Loucy (cell line): Measurements from ENCODE around the gene CAPN3.

ENCODE experiments used
- H2AFZ ChIP-seq: fragments of 200-600 bp; sonication (generic); 2 replicates; pipeline ENCODE4 v1.6.0; 2016; ENCODE audit warnings: antibody characterized with exemption, mild to moderate bottlenecking, low read length, moderate library complexity
- H3F3A ChIP-seq: fragments of 200-600 bp; 2 replicates; pipeline ENCODE4 v1.6.0; 2016; ENCODE audit warnings: antibody characterized with exemption, low read depth, mild to moderate bottlenecking
- H3K27me3 ChIP-seq: fragments of 200-600 bp; sonication (generic); 2 replicates; pipeline ENCODE4 v1.6.1; 2014; ENCODE audit warnings: low read length, mild to moderate bottlenecking; ENCODE audit not compliant: insufficient read depth, poor library complexity, severe bottlenecking
- H3K36me3 ChIP-seq: fragments of 200-600 bp; sonication (generic); 2 replicates; pipeline ENCODE4 v1.6.1; 2016; ENCODE audit warnings: low read length; ENCODE audit not compliant: insufficient read depth
- H3K4me1 ChIP-seq: fragments of 200-600 bp; sonication (generic); 2 replicates; pipeline ENCODE4 v1.5.1; 2014; ENCODE audit warnings: low read length, mild to moderate bottlenecking; ENCODE audit not compliant: insufficient read depth, poor library complexity, severe bottlenecking
- H3K4me2 ChIP-seq: fragments of 200-600 bp; sonication (generic); 2 replicates; pipeline ENCODE4 v1.6.0; 2014; ENCODE audit warnings: antibody characterized with exemption, low read length, low read depth, mild to moderate bottlenecking; ENCODE audit not compliant: poor library complexity, severe bottlenecking
- H3K4me3 ChIP-seq: fragments of 200-600 bp; sonication (generic); 2 replicates; pipeline ENCODE4 v1.5.1; 2014; ENCODE audit warnings: low read length, mild to moderate bottlenecking, mixed read lengths; ENCODE audit not compliant: poor library complexity, severe bottlenecking
- H3K79me2 ChIP-seq: fragments of 200-600 bp; sonication (generic); 2 replicates; pipeline ENCODE4 v1.6.1; 2014; ENCODE audit warnings: low read length; ENCODE audit not compliant: insufficient read depth
- H3K9ac ChIP-seq: fragments of 200-600 bp; sonication (generic); 2 replicates; pipeline ENCODE4 v1.6.0; 2014; ENCODE audit warnings: mild to moderate bottlenecking, low read depth, low read length, moderate library complexity; ENCODE audit not compliant: poor library complexity, severe bottlenecking
- H3K9me2 ChIP-seq: fragments of 200-600 bp; sonication (generic); replicated peaks from 2 replicates; pipeline ENCODE4 v1.6.1; 2016; ENCODE audit warnings: low read depth, low read length, mixed read lengths
- H3K9me3 ChIP-seq: fragments of 200-600 bp; sonication (generic); 2 replicates; pipeline ENCODE4 v1.6.1; 2014; ENCODE audit warnings: mild to moderate bottlenecking, antibody characterized with exemption, low read length, low read depth; ENCODE audit not compliant: insufficient read depth
- H4K20me1 ChIP-seq: fragments of 200-600 bp; sonication (generic); 2 replicates; pipeline ENCODE4 v1.6.0; 2014; ENCODE audit warnings: antibody characterized with exemption, low read length, mild to moderate bottlenecking; ENCODE audit not compliant: insufficient read depth, poor library complexity, severe bottlenecking
- EZH2phosphoT487 ChIP-seq: fragments of 200-600 bp; IDR thresholded peaks from 2 replicates; pipeline ENCODE4 v1.6.1; 2018; ENCODE audit warnings: antibody characterized with exemption, mild to moderate bottlenecking, moderate library complexity, borderline replicate concordance
- TF ChIP-seq, protein P1 (sequence below): fragments of 200-600 bp; sonication (generic); conservative IDR thresholded peaks from 2 replicates; pipeline ENCODE4 v1.5.1; 2014; ENCODE audit warnings: mild to moderate bottlenecking, antibody characterized with exemption, low read length

The CAPN3 gene

DNA sequence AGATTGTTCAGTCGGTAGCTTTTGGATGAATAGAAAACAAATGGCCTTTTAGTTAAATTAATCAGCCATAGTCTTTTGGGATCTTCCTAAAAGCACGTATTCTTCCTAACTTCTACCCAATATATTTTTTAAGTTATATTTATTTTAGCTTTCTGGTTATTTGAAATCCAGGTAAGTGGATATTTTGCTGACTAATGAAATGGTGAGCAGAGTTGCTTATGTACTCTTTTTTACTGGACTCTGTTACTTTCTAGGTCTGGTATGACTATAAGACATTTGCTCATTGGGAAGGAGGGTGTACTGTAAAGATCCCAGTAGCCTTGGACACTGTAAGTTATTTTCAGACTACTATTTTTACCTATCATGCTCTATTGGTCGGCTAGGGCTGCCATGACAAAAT is 13.8 kb upstream of the CAPN3 start:
- no peaks in the 10 kb centered on the region for H3K79me2 ChIP-seq
- H3K27me3 ChIP-seq = no peaks in the 10 kb centered on the region
- H3F3A ChIP-seq = no peaks in the 10 kb centered on the region
- no peak overlapping the region for H3K4me2 ChIP-seq
- H3K4me3 ChIP-seq = no peak overlapping the region
- no peak for TF ChIP-seq EZH2phosphoT487
- TF ChIP-seq, protein P1, sequence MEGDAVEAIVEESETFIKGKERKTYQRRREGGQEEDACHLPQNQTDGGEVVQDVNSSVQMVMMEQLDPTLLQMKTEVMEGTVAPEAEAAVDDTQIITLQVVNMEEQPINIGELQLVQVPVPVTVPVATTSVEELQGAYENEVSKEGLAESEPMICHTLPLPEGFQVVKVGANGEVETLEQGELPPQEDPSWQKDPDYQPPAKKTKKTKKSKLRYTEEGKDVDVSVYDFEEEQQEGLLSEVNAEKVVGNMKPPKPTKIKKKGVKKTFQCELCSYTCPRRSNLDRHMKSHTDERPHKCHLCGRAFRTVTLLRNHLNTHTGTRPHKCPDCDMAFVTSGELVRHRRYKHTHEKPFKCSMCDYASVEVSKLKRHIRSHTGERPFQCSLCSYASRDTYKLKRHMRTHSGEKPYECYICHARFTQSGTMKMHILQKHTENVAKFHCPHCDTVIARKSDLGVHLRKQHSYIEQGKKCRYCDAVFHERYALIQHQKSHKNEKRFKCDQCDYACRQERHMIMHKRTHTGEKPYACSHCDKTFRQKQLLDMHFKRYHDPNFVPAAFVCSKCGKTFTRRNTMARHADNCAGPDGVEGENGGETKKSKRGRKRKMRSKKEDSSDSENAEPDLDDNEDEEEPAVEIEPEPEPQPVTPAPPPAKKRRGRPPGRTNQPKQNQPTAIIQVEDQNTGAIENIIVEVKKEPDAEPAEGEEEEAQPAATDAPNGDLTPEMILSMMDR = no peak
- H3K4me1 ChIP-seq = no peaks in the 10 kb centered on the region
- H3K9ac ChIP-seq = no peak overlapping the region
- H4K20me1 ChIP-seq = no peaks in the 10 kb centered on the region
- no peak overlapping the region for H2AFZ ChIP-seq
- no peaks in the 10 kb centered on the region for H3K9me2 ChIP-seq
- H3K9me3 ChIP-seq = no peaks in the 10 kb centered on the region
- no peaks in the 10 kb centered on the region for H3K36me3 ChIP-seq

DNA sequence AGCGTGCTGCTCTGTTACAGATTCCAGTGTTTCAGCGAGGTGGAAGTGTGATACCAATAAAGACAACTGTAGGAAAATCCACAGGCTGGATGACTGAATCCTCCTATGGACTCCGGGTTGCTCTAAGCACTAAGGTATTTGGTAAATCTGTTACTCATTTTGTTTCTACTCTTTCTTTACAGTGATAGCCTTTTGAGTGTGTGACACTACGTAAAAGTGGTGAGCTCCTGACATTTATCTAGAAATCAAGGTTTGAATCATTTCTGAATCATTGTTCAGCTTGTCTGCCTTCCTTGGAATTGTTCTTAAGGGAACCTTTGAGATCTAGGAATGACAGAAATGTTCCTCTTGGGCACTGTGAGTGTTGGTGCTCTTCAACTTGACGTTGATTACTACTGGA is 11.2 kb upstream of the CAPN3 start:
- Histone ChIP-seq H3K27me3 (no peaks in the 10 kb centered on the region), H3K36me3 (no peaks in the 10 kb centered on the region), H3K9ac (no peak overlapping the region), H3K79me2 (no peaks in the 10 kb centered on the region), H3F3A (no peaks in the 10 kb centered on the region), H3K4me1 (no peaks in the 10 kb centered on the region), H2AFZ (no peak overlapping the region), H3K4me2 (no peak overlapping the region), H3K9me3 (no peaks in the 10 kb centered on the region), H3K4me3 (no peak overlapping the region), H4K20me1 (no peaks in the 10 kb centered on the region), H3K9me2 (no peaks in the 10 kb centered on the region)
- TF ChIP-seq, protein P1 = no peak
- no peak for TF ChIP-seq EZH2phosphoT487

DNA sequence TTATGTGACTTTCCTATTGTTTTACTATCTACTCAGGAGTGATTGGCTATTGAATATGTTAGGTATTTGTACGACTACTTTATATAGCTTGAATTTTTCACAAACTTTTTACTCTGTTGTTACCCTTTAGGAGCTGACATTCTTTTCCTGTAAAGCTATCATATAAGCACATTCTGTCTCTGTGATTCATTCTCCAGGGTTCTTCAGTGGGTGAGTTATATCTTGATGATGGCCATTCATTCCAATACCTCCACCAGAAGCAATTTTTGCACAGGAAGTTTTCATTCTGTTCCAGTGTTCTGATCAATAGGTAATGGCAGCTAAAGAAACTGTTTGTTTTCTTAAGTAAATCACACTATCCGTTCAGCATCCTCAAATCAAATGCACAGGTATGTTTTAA is 10.1 kb upstream of the CAPN3 start:
- Histone ChIP-seq H3F3A (no peaks in the 10 kb centered on the region), H3K4me1 (no peaks in the 10 kb centered on the region), H3K9me3 (no peaks in the 10 kb centered on the region), H3K36me3 (no peaks in the 10 kb centered on the region), H3K4me3 (no peak overlapping the region), H3K79me2 (no peaks in the 10 kb centered on the region), H3K4me2 (no peak overlapping the region), H2AFZ (no peak overlapping the region), H3K9ac (no peak overlapping the region), H3K9me2 (no peaks in the 10 kb centered on the region), H4K20me1 (no peaks in the 10 kb centered on the region), H3K27me3 (no peaks in the 10 kb centered on the region)
- TF ChIP-seq, protein P1 = no peak
- no peak for TF ChIP-seq EZH2phosphoT487
